Ovary (tissue), 9 donors: ENCODE measurements around the gene CRTC2. TPM values are rescaled to one million over a fixed set of nuclear protein-coding genes. Genes with fewer than 3 reads are reported as not detected.

Experiments
- DNase-seq, 5 donors: peaks; one replicate each; pipeline ENCODE4 v3.0.0-alpha.2; 2019 to 2020
- H3K27ac ChIP-seq, 2 donors: fragments of 200-600 bp; one replicate each; pipeline versions ENCODE4 v1.5.1 to v1.8.0; 2019 to 2022
- H3K27me3 ChIP-seq: fragments of 200-600 bp; one replicate; pipeline ENCODE4 v1.8.0; 2022
- H3K36me3 ChIP-seq: fragments of 200-600 bp; sonication (generic); one replicate; pipeline ENCODE4 v1.5.1; 2019
- H3K4me1 ChIP-seq: one replicate; pipeline ENCODE4 v1.8.1; 2013; ENCODE audit warnings: mild to moderate bottlenecking, moderate library complexity; ENCODE audit not compliant: insufficient read depth
- H3K4me3 ChIP-seq: fragments of 200-600 bp; sonication (generic); one replicate; pipeline ENCODE4 v1.5.1; 2017
- H3K9me3 ChIP-seq, 2 donors: fragments of 200-600 bp in 1 of 2; sonication (generic) in 1 of 2; one replicate each; pipeline versions ENCODE4 v1.5.1 to v1.8.1; 2013 to 2019; ENCODE audit warnings: mild to moderate bottlenecking in 1 of 2, moderate library complexity in 1 of 2
- CTCF ChIP-seq, 3 donors: fragments of 450-650 bp in 2 of 3; fragments of 200-600 bp in 1 of 3; IDR thresholded peaks; one replicate each; pipeline versions ENCODE4 v1.5.1 to v1.8.0; 2016 to 2022; ENCODE audit warnings: antibody characterized with exemption in 3 of 3, mild to moderate bottlenecking in 1 of 3
- EP300 ChIP-seq: sonication (generic); formaldehyde crosslinking; IDR thresholded peaks from one replicate; pipeline ENCODE4 v1.6.1; 2017; ENCODE audit warnings: antibody characterized with exemption
- POLR2A ChIP-seq: fragments of 450-650 bp; IDR thresholded peaks from one replicate; pipeline ENCODE4 v1.6.1; 2017; ENCODE audit warnings: antibody characterized with exemption, mild to moderate bottlenecking, moderate library complexity
- whole genome bisulfite sequencing, 3 donors: extraction: QIAGEN DNeasy Blood & Tissue Kit in 1 of 3; methylation state at CpG; one replicate each; pipeline versions ENCODE4 v1.1.5 to v1.1.7; 2013 to 2017; 5-methylcytosine and 5-hydroxymethylcytosine counted together
- intact Hi-C, 4 donors: fragments of 100-400 bp; cut with DNase I; formaldehyde crosslinking; loops; one replicate each; pipeline versions ENCODE4 v1.11.0 to v1.15.1; 2022 to 2023
- polyA plus RNA-seq, 2 donors: library from polyadenylated mRNA; stranded (reverse); fragments of 200-250 nt in 1 of 2; fragments of 350-450 nt in 1 of 2; fragmentation: Illumina TruSeq in 1 of 2; extraction: RNeasy Lipid Tissue Mini Kit (QIAGEN cat#74804) in 1 of 2; gene quantifications; one replicate each; pipeline ENCODE4 v1.2.3, GENCODE V29; 2013 to 2014
- total RNA-seq, 7 donors: library from RNA; depleted of rRNA in 2 of 7; stranded (reverse); fragments of >200 nt in 2 of 7; fragmentation: NEBNext Ultra II Directional in 3 of 7; extraction: Animal tissue kit (Norgen Biotek cat#: 25700) in 3 of 7; gene quantifications; one replicate each; pipeline versions ENCODE4 v1.1.0 to v1.2.4, GENCODE V29; 2016 to 2023
- donor health status: DM: no; HTN: no; CAD: no; lungs with moderate emphysema.
- donor health status: DM: no; HTN: no; CAD: no.
- donor health status: Bipolar disorder and iron deficiency.
- donor health status: DM: yes; HTN: yes; CAD: no.
- donor health status: DM: no; HTN: no; CAD: no.
- donor health status: DM: yes; HTN: yes; CAD: no.

The CRTC2 gene
- total and polyA plus RNA-seq, 9 donors, result 19.2 to 52.5 (median 37.9) TPM

GRCh38 chr1:153990468-153991150 lies 32.2 kb upstream of the CRTC2 start, which contains the start of gene RPS27:
TSS of gene RPS27 (plus strand) at chr1:153990762. CDS start at chr1:153990797, 35 bp downstream.
- no peaks in the 10 kb centered on the region for H3K9me3 ChIP-seq
- no peaks in the 10 kb centered on the region for H3K27me3 ChIP-seq
- TF ChIP-seq POLR2A (peak; percentile 99), CTCF (IDR thresholded peaks at IDR 0.05) (no peak), EP300 (peak; percentile 86)
- H3K27ac ChIP-seq, result peak within 1 kb of the TSS; percentile 58 to 85
- no peaks in the 10 kb centered on the region for H3K36me3 ChIP-seq
- DNase-seq, result peak; percentile 87 to 95 (median 90)
- 0 to 1% (median 0%) methylated on average over 29 to 36 of the region's 36 CpGs for WGBS, 3 donors
- H3K4me3 ChIP-seq, result peak within 1 kb of the TSS; percentile 83
- intact Hi-C loops, result no loop called here
- H3K4me1 ChIP-seq, result peaks cover 9% of the 10 kb centered on the region

- no peak overlapping the region for H3K27ac ChIP-seq
- H3K27me3 ChIP-seq, result no peaks in the 10 kb centered on the region
- TF ChIP-seq CTCF (IDR thresholded peaks at IDR 0.05) (no peak), EP300 (no peak), POLR2A (no peak)
- WGBS, 3 donors, result 85 to 91% (median 86%) methylated on average over 8 of the region's 8 CpGs
- no peaks in the 10 kb centered on the region for H3K9me3 ChIP-seq
- DNase-seq, result no peak
- H3K4me1 ChIP-seq, result peaks cover 10% of the 10 kb centered on the region
- intact Hi-C loops, result loop anchor here (5.0 to 10.0 kb wide), 5 partner anchors 193 to 473 kb away; partner anchors contain the start of genes ILF2 (in 2 of the 4) and NPR1 (in 2 of the 4)
- H3K36me3 ChIP-seq, result no peaks in the 10 kb centered on the region
- H3K4me3 ChIP-seq, result no peak overlapping the region
Measured at GRCh38 chr1:153987621-153988020, 29.2 kb upstream of the CRTC2 start.

GRCh38 chr1:153985941-153986761 lies 27.7 kb upstream of the CRTC2 start, which contains the start of gene RAB13:
TSS of gene RAB13 (minus strand) at chr1:153986339. CDS start at chr1:153986236, 103 bp downstream.
- DNase-seq, result peak; percentile 87 to 89 (median 88)
- intact Hi-C loops, result loop anchor here (2.0 to 10.0 kb wide), 6 partner anchors 189 to 471 kb away; partner anchors contain the start of genes ILF2 (in 2 of the 4) and NPR1 (in 2 of the 4)
- Histone ChIP-seq H3K4me3 (peak within 1 kb of the TSS; percentile 39), H3K4me1 (peaks cover 8% of the 10 kb centered on the region), H3K27me3 (no peaks in the 10 kb centered on the region), H3K27ac (peak within 1 kb of the TSS; percentile 71 to 84), H3K9me3 (no peaks in the 10 kb centered on the region), H3K36me3 (no peaks in the 10 kb centered on the region)
- no peak for TF ChIP-seq POLR2A
- TF ChIP-seq CTCF (IDR thresholded peaks at IDR 0.05), result no peak
- TF ChIP-seq EP300, result peak; percentile 57
- 1 to 2% (median 1%) methylated on average over 31 to 32 of the region's 32 CpGs for WGBS, 3 donors

- H3K36me3 ChIP-seq, result no peaks in the 10 kb centered on the region
- no peaks in the 10 kb centered on the region for H3K27me3 ChIP-seq
- intact Hi-C loops, result loop anchor here (2.0 to 10.0 kb wide), 6 partner anchors 189 to 471 kb away; partner anchors contain the start of genes ILF2 (in 2 of the 4) and NPR1 (in 2 of the 4)
- TF ChIP-seq POLR2A (peak; percentile 35), CTCF (IDR thresholded peaks at IDR 0.05) (no peak), EP300 (no peak)
- 2 to 5% (median 3%) methylated on average over 7 of the region's 7 CpGs for WGBS, 3 donors
- DNase-seq, result peak in 4 of 5 donors; percentile 65 to 79 (median 68)
- peaks cover 8% of the 10 kb centered on the region for H3K4me1 ChIP-seq
- H3K4me3 ChIP-seq, result peak overlapping the region; percentile 39
- H3K27ac ChIP-seq, result peak overlapping the region; percentile 13 to 84
- H3K9me3 ChIP-seq, result no peaks in the 10 kb centered on the region
Measured at GRCh38 chr1:153985341-153985912, 27.0 kb upstream of the CRTC2 start.
